Measurements from ENCODE around the gene GTF2B.

DNA sequence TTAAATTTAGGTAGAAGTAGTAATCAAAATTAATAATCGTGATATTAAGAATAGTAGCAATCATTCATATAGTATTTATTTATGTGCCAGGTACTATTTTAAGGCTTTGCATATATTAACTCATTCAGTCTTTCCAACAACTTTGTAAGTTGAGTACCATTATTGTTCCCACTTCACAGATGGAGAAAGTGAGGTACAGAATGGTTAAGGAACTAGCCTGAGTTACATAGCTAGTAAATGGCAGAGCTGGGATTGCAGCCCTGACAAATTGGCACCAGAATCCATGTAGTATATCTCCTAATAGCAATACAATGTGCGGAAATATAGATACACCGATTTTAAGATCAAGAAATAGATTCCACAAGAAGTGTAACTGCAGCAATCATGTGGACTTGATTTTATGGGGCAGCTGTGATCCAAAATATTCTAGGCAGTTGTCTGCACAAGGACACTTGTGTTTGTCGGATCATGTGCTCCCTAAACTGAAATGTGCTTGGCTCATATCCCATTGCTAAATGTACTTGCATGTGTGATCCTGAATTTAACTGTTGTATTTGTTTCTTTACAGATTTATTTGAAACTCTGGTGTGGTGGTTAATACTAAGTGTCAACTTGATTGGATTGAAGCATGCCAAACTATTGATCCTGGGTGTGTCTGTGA, 5.8 kb upstream of the GTF2B start:
- TF ChIP-seq, protein P1, sequence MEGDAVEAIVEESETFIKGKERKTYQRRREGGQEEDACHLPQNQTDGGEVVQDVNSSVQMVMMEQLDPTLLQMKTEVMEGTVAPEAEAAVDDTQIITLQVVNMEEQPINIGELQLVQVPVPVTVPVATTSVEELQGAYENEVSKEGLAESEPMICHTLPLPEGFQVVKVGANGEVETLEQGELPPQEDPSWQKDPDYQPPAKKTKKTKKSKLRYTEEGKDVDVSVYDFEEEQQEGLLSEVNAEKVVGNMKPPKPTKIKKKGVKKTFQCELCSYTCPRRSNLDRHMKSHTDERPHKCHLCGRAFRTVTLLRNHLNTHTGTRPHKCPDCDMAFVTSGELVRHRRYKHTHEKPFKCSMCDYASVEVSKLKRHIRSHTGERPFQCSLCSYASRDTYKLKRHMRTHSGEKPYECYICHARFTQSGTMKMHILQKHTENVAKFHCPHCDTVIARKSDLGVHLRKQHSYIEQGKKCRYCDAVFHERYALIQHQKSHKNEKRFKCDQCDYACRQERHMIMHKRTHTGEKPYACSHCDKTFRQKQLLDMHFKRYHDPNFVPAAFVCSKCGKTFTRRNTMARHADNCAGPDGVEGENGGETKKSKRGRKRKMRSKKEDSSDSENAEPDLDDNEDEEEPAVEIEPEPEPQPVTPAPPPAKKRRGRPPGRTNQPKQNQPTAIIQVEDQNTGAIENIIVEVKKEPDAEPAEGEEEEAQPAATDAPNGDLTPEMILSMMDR (conservative IDR thresholded peaks at IDR 0.05; ENCODE audit: low read depth, low read length) = no peak
- TF ChIP-seq EZH2 (IDR thresholded peaks at IDR 0.05; ENCODE audit: borderline replicate concordance, low read depth, low read length, poor library complexity, severe bottlenecking) = no peak
